ENCODE measurements around the gene ELP6.

Gene ELP6

GRCh38 chr3:47513125-47513929, at the start of gene ELP6:
TSS of gene ELP6 (minus strand) at chr3:47513712. CDS start at chr3:47513590, 122 bp downstream.
- DNase-seq (ENCODE audit: low read depth in 2 of 2) = peak; percentile 86 to 89

GRCh38 chr3:47556351-47556750, 42.8 kb upstream of the ELP6 start:
- no peak for DNase-seq (ENCODE audit: low read depth in 2 of 2)

- DNase-seq (ENCODE audit: low read depth in 2 of 2) = no peak
Measured at GRCh38 chr3:47554335-47554734, 40.8 kb upstream of the ELP6 start.

GRCh38 chr3:47553407-47553806, 39.9 kb upstream of the ELP6 start:
- no peak for DNase-seq (ENCODE audit: low read depth in 2 of 2)

- no peak for DNase-seq (ENCODE audit: low read depth in 2 of 2)
Measured at GRCh38 chr3:47542471-47543173, 29.1 kb upstream of the ELP6 start.

GRCh38 chr3:47541583-47542108, 28.1 kb upstream of the ELP6 start:
- DNase-seq (ENCODE audit: low read depth in 2 of 2) = no peak

GRCh38 chr3:47540281-47540680, 26.8 kb upstream of the ELP6 start:
- no peak for DNase-seq (ENCODE audit: low read depth in 2 of 2)

- no peak for DNase-seq (ENCODE audit: low read depth in 2 of 2)
Measured at GRCh38 chr3:47536967-47537366, 23.5 kb upstream of the ELP6 start.

- no peak for DNase-seq (ENCODE audit: low read depth in 2 of 2)
Measured at GRCh38 chr3:47536221-47536891, 22.8 kb upstream of the ELP6 start.

GRCh38 chr3:47533996-47534454, 20.5 kb upstream of the ELP6 start:
- no peak for DNase-seq (ENCODE audit: low read depth in 2 of 2)

GRCh38 chr3:47533481-47533880, 20.0 kb upstream of the ELP6 start:
- no peak for DNase-seq (ENCODE audit: low read depth in 2 of 2)

GRCh38 chr3:47527952-47528725, 14.6 kb upstream of the ELP6 start:
- DNase-seq (ENCODE audit: low read depth in 2 of 2) = no peak

GRCh38 chr3:47525617-47526016, 12.1 kb upstream of the ELP6 start:
- DNase-seq (ENCODE audit: low read depth in 2 of 2) = no peak

- no peak for DNase-seq (ENCODE audit: low read depth in 2 of 2)
Measured at GRCh38 chr3:47523310-47524073, 10.0 kb upstream of the ELP6 start.

GRCh38 chr3:47522082-47522987, 8.8 kb upstream of the ELP6 start:
- peak; percentile 47 for DNase-seq (ENCODE audit: low read depth in 2 of 2)

- DNase-seq (ENCODE audit: low read depth in 2 of 2) = no peak
Measured at GRCh38 chr3:47520756-47521155, 7.2 kb upstream of the ELP6 start.

- no peak for DNase-seq (ENCODE audit: low read depth in 2 of 2)
Measured at GRCh38 chr3:47517937-47518336, 4.4 kb upstream of the ELP6 start.

GRCh38 chr3:47515864-47516319, 2.4 kb upstream of the ELP6 start:
- no peak for DNase-seq (ENCODE audit: low read depth in 2 of 2)

GRCh38 chr3:47515100-47515499, 1.6 kb upstream of the ELP6 start:
- DNase-seq (ENCODE audit: low read depth in 2 of 2) = no peak

Data from fibroblast of skin of left biceps (primary cell).